OCI-LY3 (cell line): ENCODE data around the gene EXOC3L2.

Source experiments
- H2AFZ ChIP-seq: fragments of 200-600, 300-600 bp; shearing (Covaris generic); 2 replicates; pipeline ENCODE4 v1.6.0; 2014; ENCODE audit warnings: antibody characterized with exemption, low read depth, low read length
- H3K27ac ChIP-seq: fragments of 200-600, 300-600 bp; sonication (generic); 2 replicates; pipeline ENCODE4 v1.5.1; 2014; ENCODE audit warnings: mild to moderate bottlenecking, low read length, moderate library complexity, mixed read lengths
- H3K27me3 ChIP-seq: fragments of 200-600, 300-600 bp; sonication (generic); 2 replicates; pipeline ENCODE4 v1.6.1; 2014; ENCODE audit warnings: low read depth, low read length, mixed read lengths
- H3K36me3 ChIP-seq: fragments of 200-600, 300-600 bp; sonication (generic); replicated peaks from 2 replicates; pipeline ENCODE3; 2014; ENCODE audit warnings: low read depth, low read length, mixed read lengths
- H3K4me1 ChIP-seq: fragments of 300-600, 200-600 bp; sonication (generic); 2 replicates; pipeline ENCODE4 v1.6.1; 2014; ENCODE audit warnings: low read length, mixed read lengths
- H3K4me2 ChIP-seq: fragments of 200-600, 300-600 bp; sonication (generic); 2 replicates; pipeline ENCODE4 v1.6.1; 2014; ENCODE audit warnings: low read length, mixed read lengths
- H3K4me3 ChIP-seq: fragments of 300-600, 200-600 bp; sonication (generic); 2 replicates; pipeline ENCODE4 v1.5.1; 2014; ENCODE audit warnings: antibody characterized with exemption, mild to moderate bottlenecking, low read length, moderate library complexity
- H3K79me2 ChIP-seq: fragments of 300-600, 200-600 bp; shearing (Covaris generic); 2 replicates; pipeline ENCODE4 v1.6.1; 2014; ENCODE audit warnings: mild to moderate bottlenecking, low read length, mixed read lengths
- H3K9ac ChIP-seq: fragments of 300-600, 200-600 bp; shearing (Covaris generic); 2 replicates; pipeline ENCODE4 v1.6.0; 2014; ENCODE audit warnings: mild to moderate bottlenecking, low read length, moderate library complexity
- H3K9me3 ChIP-seq: fragments of 200-600, 300-600 bp; shearing (Covaris generic); 2 replicates; pipeline ENCODE4 v1.6.1; 2014; ENCODE audit warnings: low read length, mixed read lengths; ENCODE audit not compliant: insufficient read depth
- H4K20me1 ChIP-seq: fragments of 200-600, 300-600 bp; sonication (generic); 2 replicates; pipeline ENCODE4 v1.6.1; 2016; ENCODE audit warnings: low read length, mixed read lengths; ENCODE audit not compliant: insufficient read depth
- EZH2phosphoT487 ChIP-seq: fragments of 200-600 bp; shearing (Covaris generic); IDR thresholded peaks from 2 replicates; pipeline ENCODE4 v1.6.1; 2018; ENCODE audit warnings: antibody characterized with exemption, mixed run types, low read depth
- TF ChIP-seq, protein P1 (sequence below): fragments of 200-600, 300-600 bp; sonication (generic); IDR thresholded peaks from 2 replicates; pipeline ENCODE4 v1.5.1; 2014; ENCODE audit warnings: antibody characterized with exemption, low read length, low read depth

Gene EXOC3L2

DNA sequence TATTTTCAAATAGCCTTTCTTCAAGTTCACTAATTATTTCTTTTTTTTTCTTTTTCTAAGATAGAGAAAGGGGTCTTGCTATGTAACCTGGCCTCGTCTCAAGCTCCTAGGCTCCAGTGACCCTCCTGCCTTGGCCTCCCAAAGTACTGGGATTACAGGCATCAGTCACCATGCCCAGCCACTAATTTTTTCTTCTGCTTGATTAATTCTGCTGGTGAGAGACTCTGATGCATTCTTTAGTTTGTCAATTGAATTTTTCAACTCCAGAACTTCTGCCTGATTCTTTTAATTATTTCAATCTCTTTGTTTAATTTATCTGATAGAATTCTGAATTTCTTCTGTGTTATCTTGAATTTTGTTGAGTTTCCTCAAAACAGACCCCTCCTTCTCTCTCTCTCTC lies 55.2 kb downstream of the EXOC3L2 start:
- H3K27me3 ChIP-seq = no peaks in the 10 kb centered on the region
- H3K4me1 ChIP-seq = peaks cover 2% of the 10 kb centered on the region; the same call in 1 of the 2 replicates
- H3K36me3 ChIP-seq = no peaks in the 10 kb centered on the region
- no peaks in the 10 kb centered on the region for H4K20me1 ChIP-seq
- no peaks in the 10 kb centered on the region for H3K9me3 ChIP-seq
- no peak overlapping the region for H3K9ac ChIP-seq
- H2AFZ ChIP-seq = no peak overlapping the region
- TF ChIP-seq, protein P1, sequence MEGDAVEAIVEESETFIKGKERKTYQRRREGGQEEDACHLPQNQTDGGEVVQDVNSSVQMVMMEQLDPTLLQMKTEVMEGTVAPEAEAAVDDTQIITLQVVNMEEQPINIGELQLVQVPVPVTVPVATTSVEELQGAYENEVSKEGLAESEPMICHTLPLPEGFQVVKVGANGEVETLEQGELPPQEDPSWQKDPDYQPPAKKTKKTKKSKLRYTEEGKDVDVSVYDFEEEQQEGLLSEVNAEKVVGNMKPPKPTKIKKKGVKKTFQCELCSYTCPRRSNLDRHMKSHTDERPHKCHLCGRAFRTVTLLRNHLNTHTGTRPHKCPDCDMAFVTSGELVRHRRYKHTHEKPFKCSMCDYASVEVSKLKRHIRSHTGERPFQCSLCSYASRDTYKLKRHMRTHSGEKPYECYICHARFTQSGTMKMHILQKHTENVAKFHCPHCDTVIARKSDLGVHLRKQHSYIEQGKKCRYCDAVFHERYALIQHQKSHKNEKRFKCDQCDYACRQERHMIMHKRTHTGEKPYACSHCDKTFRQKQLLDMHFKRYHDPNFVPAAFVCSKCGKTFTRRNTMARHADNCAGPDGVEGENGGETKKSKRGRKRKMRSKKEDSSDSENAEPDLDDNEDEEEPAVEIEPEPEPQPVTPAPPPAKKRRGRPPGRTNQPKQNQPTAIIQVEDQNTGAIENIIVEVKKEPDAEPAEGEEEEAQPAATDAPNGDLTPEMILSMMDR = no peak
- no peak for TF ChIP-seq EZH2phosphoT487
- H3K4me2 ChIP-seq = no peak overlapping the region
- no peak overlapping the region for H3K4me3 ChIP-seq
- H3K79me2 ChIP-seq = no peaks in the 10 kb centered on the region
- H3K27ac ChIP-seq = no peak overlapping the region

DNA sequence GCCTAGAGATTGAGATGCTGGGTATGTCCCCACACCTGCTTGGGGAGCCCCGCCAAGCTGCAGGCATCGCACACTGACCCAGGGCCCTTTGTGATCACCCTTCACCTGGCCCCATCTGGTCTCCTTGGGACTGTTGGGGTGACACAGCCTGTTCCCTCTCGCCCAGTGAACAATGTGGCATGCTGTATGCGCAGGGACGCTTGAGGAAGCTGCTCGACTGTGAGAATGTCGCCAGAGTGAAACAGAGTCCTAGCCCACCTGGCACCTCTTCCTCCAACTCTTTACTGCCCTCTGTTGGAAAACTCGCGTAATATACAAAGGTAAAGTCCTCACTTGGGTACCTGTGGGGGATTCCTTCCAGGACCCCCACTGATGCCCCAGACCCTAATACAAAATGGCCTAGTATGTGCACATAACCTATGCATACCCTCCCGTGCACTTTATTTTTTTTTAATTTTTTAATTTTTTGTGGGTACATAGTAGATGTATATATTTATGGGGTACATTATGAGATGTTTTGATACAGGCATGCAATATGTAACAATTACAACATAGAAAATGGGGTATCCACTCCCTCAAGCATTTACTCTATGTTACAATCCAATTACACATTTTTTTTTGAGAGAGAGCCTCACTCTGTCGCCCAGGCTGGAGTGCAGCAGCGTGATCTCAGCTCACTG lies 57.6 kb downstream of the EXOC3L2 start:
- Histone ChIP-seq H2AFZ (peak overlapping the region; percentile 76; the same call in 1 of the 2 replicates), H3K27me3 (no peaks in the 10 kb centered on the region), H3K79me2 (no peaks in the 10 kb centered on the region)

DNA sequence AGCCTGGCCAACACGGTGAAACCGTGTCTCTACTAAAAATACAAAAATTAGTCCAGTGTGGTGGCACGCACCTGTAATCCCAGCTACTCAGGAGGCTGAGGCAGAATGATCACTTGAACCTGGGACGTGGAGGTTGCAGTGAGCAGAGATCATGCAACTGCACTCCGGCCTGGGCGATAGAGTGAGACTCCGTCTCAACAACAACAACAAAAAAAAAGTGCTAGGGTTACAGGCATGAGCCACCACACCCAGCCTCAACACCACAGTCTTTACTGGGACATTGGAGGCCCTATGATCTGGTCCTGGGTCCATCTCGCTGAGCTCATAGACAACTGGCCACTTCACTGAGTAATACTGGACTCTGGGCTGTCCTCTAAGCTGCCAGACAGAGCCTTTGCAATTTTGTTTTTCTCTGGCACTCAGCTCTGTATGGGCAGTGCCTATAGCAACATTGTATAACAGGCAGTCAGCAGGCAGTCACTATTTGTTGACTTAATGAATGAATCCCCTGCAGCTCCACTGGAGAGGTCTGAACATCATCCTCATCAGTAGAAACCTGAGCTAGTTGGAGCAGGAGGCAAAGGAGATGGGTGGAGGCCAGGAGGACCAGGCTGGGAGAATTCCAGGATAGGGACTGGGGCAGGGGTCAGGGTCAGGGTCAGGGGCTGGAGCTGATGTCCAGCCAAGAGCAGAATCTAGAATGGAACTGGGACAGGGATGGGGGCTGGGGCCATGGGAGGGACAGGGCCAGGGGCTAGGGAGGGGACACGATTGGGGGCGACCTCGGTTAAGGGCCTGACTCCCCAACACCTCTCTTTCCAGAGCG lies 58.5 kb downstream of the EXOC3L2 start:
- Histone ChIP-seq H3K9ac (no peak overlapping the region), H4K20me1 (no peaks in the 10 kb centered on the region), H3K4me2 (peak overlapping the region; percentile 72; the same call in 1 of the 2 replicates), H3K9me3 (no peaks in the 10 kb centered on the region), H3K27ac (no peak overlapping the region), H3K27me3 (no peaks in the 10 kb centered on the region), H2AFZ (no peak overlapping the region), H3K4me3 (no peak overlapping the region), H3K4me1 (peaks cover 2% of the 10 kb centered on the region; the same call in 1 of the 2 replicates), H3K36me3 (peaks cover under 1% of the 10 kb centered on the region), H3K79me2 (no peaks in the 10 kb centered on the region)
- TF ChIP-seq, protein P1 = no peak
- TF ChIP-seq EZH2phosphoT487 = no peak

More for the DNA sequence above, 57.6 kb downstream of the EXOC3L2 start:
- H3K36me3 ChIP-seq = no peaks in the 10 kb centered on the region
- H3K4me2 ChIP-seq = peak overlapping the region; percentile 72
- TF ChIP-seq, protein P1 = peak; percentile 83
- no peak for TF ChIP-seq EZH2phosphoT487
- no peak overlapping the region for H3K27ac ChIP-seq
- no peaks in the 10 kb centered on the region for H4K20me1 ChIP-seq
- no peak overlapping the region for H3K9ac ChIP-seq
- H3K4me3 ChIP-seq = peak overlapping the region; percentile 40; the same call in 1 of the 2 replicates
- H3K4me1 ChIP-seq = peaks cover 2% of the 10 kb centered on the region; the same call in 1 of the 2 replicates
- no peaks in the 10 kb centered on the region for H3K9me3 ChIP-seq

DNA sequence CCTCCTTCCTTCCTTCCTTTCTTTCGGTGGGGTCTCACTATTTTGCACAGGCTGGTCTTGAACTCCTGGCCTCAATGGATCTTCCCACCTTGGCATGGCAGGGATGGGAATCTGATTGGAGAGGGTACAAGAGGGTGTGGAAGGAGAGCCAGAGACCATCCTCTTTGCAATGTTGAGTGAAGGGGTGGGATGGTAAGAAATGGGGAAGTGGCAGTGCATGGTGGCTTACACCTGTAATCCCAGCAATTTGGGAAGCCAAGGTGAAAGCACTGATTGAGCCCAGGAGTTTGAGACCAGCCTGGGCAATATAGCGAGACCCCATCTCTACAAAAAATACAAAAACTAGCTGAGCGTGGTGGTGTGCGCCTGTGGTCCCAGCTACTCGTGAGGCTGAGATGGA lies 61.1 kb downstream of the EXOC3L2 start:
- Histone ChIP-seq H3K27me3 (no peaks in the 10 kb centered on the region), H3K4me1 (peaks cover 7% of the 10 kb centered on the region; the same call in 1 of the 2 replicates), H2AFZ (no peak overlapping the region), H3K9me3 (no peaks in the 10 kb centered on the region), H3K4me2 (no peak overlapping the region), H3K36me3 (peaks cover 7% of the 10 kb centered on the region), H3K4me3 (no peak overlapping the region), H3K27ac (no peak overlapping the region), H4K20me1 (no peaks in the 10 kb centered on the region), H3K79me2 (peaks cover 16% of the 10 kb centered on the region), H3K9ac (no peak overlapping the region)
- no peak for TF ChIP-seq EZH2phosphoT487
- TF ChIP-seq, protein P1 = no peak
